Liver (tissue), 9 donors: ENCODE data around the gene GOLGA6A. TPM values are rescaled to one million over a fixed set of nuclear protein-coding genes. Genes with fewer than 3 reads are reported as not detected.
A peak's percentile ranks its signal among the peaks of the same experiment; 100 is the strongest.

ENCODE experiments used
- DNase-seq: peaks from one replicate; pipeline ENCODE4 v3.0.0-alpha.2; 2017; ENCODE audit warnings: low spot score
- H3K27ac ChIP-seq, 2 donors: one replicate each; pipeline ENCODE4 v1.7.0; 2013; ENCODE audit warnings: inconsistent platforms in 2 of 2, low read length in 2 of 2, control low read depth in 1 of 2, low read depth in 1 of 2, mild to moderate bottlenecking in 1 of 2
- H3K27me3 ChIP-seq, 4 donors: one replicate each; pipeline versions ENCODE4 v1.6.1 to v1.7.0; 2013; ENCODE audit warnings: low read length in 3 of 4, inconsistent platforms in 1 of 4, mild to moderate bottlenecking in 1 of 4, moderate library complexity in 1 of 4; ENCODE audit not compliant: control insufficient read depth in 4 of 4, insufficient read depth in 4 of 4
- H3K36me3 ChIP-seq, 4 donors: one replicate each; pipeline versions ENCODE4 v1.6.1 to v1.7.0; 2013; ENCODE audit warnings: low read length in 3 of 4, mild to moderate bottlenecking in 3 of 4, low read depth in 1 of 4, moderate library complexity in 1 of 4; ENCODE audit not compliant: control insufficient read depth in 4 of 4, insufficient read depth in 3 of 4
- H3K4me1 ChIP-seq, 4 donors: one replicate each; pipeline versions ENCODE4 v1.6.1 to v1.7.0; 2013; ENCODE audit warnings: low read length in 3 of 4, mild to moderate bottlenecking in 3 of 4, moderate library complexity in 1 of 4; ENCODE audit not compliant: control insufficient read depth in 4 of 4, insufficient read depth in 4 of 4
- H3K4me3 ChIP-seq, 3 donors: one replicate each; pipeline versions ENCODE4 v1.6.1 to v1.7.0; 2013; ENCODE audit warnings: low read length in 3 of 3, control low read depth in 1 of 3, low read depth in 1 of 3, mild to moderate bottlenecking in 1 of 3
- H3K9ac ChIP-seq, 2 donors: one replicate each; pipeline ENCODE4 v1.7.0; 2013; ENCODE audit warnings: low read length in 2 of 2, mild to moderate bottlenecking in 2 of 2, moderate library complexity in 2 of 2, control low read depth in 1 of 2, low read depth in 1 of 2
- H3K9me3 ChIP-seq, 4 donors: one replicate each; pipeline versions ENCODE4 v1.6.1 to v1.7.0; 2013; ENCODE audit warnings: low read length in 3 of 4; ENCODE audit not compliant: control insufficient read depth in 4 of 4
- EGR1 ChIP-seq, 2 donors: IDR thresholded peaks; 2 replicates each; pipeline ENCODE4 v1.6.1; 2016 to 2018; ENCODE audit warnings: antibody characterized with exemption in 2 of 2, low read depth in 2 of 2
- GABPA ChIP-seq, 2 donors: IDR thresholded peaks in 1 of 2; conservative IDR thresholded peaks in 1 of 2; 2 replicates each; pipeline ENCODE4 v1.6.1; 2016; ENCODE audit warnings: antibody characterized with exemption in 2 of 2, mild to moderate bottlenecking in 1 of 2, moderate library complexity in 1 of 2
- HNF4A ChIP-seq, 2 donors: conservative IDR thresholded peaks; 2 replicates each; pipeline ENCODE4 v1.6.1; 2016; ENCODE audit warnings: antibody characterized with exemption in 2 of 2, mild to moderate bottlenecking in 2 of 2
- RAD21 ChIP-seq, 2 donors: IDR thresholded peaks; 2 replicates each; pipeline ENCODE4 v1.6.1; 2016; ENCODE audit warnings: antibody characterized with exemption in 2 of 2, mild to moderate bottlenecking in 2 of 2
- SP1 ChIP-seq: IDR thresholded peaks from 2 replicates; pipeline ENCODE4 v1.6.1; 2018; ENCODE audit warnings: antibody characterized with exemption, mild to moderate bottlenecking
- YY1 ChIP-seq: IDR thresholded peaks from 2 replicates; pipeline ENCODE4 v1.6.1; 2016; ENCODE audit warnings: antibody characterized with exemption, mild to moderate bottlenecking
- WGBS: extraction: QIAGEN DNeasy Blood & Tissue Kit; methylation state at CpG from one replicate; pipeline ENCODE4 v1.1.7; 2013; 5-methylcytosine and 5-hydroxymethylcytosine counted together
- polyA plus RNA-seq, 2 donors: library from polyadenylated mRNA; stranded (reverse) in 1 of 2; unstranded in 1 of 2; fragments of 200-250 nt in 1 of 2; fragments of >200 nt in 1 of 2; fragmentation: Nextera tagmentation in 1 of 2; extraction: Ambion mirVana in 1 of 2; gene quantifications; one replicate each; pipeline versions ENCODE4 v1.2.1 to v1.2.3, GENCODE V29; 2013 to 2015
- total RNA-seq, 2 donors: library from RNA; depleted of rRNA; stranded (reverse); fragments of >200 nt; gene quantifications; one replicate each; pipeline ENCODE4 v1.2.3, GENCODE V29; 2014
- TF ChIP-seq, protein P1 (sequence below): IDR thresholded peaks from 2 replicates; pipeline ENCODE4 v1.6.1; 2016; ENCODE audit warnings: antibody characterized with exemption
- TF ChIP-seq, protein P2 (sequence below): fragments of 150-350 bp; IDR thresholded peaks from 2 replicates; pipeline ENCODE4 v1.5.1; 2017; ENCODE audit warnings: improper control_type of control experiment, low read depth, low read length; ENCODE audit not compliant: missing input control
- TF ChIP-seq, protein P3 (sequence below): IDR thresholded peaks from 2 replicates; pipeline ENCODE4 v1.6.1; 2016; ENCODE audit warnings: antibody characterized with exemption
- TF ChIP-seq, protein P4 (sequence below): IDR thresholded peaks from 2 replicates; pipeline ENCODE4 v1.6.1; 2016; ENCODE audit warnings: antibody characterized with exemption, mild to moderate bottlenecking
- donor health status: healthy.
- donor health status: healthy.
- donor health status: healthy.
- donor health status: healthy.
- donor health status: healthy.

Gene GOLGA6A
- total and polyA plus RNA-seq, 4 donors, result 0.06 to 1.4 (median 0.63) TPM

DNA sequence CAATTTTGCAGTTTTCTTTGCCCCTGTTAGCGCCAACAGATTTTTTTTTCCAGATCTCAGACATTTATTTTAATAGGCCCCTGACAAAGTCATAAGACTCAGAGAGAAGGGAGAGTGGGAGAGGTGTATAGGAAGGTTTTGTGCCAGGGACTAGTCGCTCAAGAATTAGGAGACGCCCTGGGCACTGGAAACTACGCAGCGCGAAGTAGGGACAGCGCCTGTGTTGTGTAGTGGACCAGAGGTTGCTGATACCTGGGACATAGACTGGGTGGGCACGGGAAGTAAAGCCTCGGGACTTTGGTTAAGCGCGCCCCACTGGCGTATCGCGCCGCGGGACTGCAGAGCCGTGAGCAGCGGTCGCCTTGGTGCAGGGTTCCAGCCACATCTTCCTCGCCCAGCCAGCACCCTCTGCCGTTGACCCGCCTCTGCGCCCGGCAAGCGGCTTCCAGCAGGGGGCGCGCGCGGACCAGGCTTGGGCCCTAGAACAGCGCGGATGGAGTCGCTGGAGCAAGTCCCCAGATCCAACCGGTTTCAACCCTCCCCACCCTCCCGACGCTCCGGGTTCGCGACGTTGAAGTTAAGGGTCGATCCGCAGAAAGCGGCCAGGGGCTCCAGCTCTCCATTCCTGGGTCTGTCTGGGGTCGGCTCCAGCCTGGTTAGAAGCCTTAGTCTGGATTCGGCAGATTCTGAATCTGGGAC, 45.1 kb upstream of the GOLGA6A start:
- no peak for TF ChIP-seq SP1
- TF ChIP-seq, protein P1, sequence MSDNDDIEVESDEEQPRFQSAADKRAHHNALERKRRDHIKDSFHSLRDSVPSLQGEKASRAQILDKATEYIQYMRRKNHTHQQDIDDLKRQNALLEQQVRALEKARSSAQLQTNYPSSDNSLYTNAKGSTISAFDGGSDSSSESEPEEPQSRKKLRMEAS, result no peak
- TF ChIP-seq RAD21 (IDR thresholded peaks at IDR 0.05), result peak; percentile 90 to 98
- no peak for TF ChIP-seq HNF4A (conservative IDR thresholded peaks at IDR 0.05)
- TF ChIP-seq, protein P2, sequence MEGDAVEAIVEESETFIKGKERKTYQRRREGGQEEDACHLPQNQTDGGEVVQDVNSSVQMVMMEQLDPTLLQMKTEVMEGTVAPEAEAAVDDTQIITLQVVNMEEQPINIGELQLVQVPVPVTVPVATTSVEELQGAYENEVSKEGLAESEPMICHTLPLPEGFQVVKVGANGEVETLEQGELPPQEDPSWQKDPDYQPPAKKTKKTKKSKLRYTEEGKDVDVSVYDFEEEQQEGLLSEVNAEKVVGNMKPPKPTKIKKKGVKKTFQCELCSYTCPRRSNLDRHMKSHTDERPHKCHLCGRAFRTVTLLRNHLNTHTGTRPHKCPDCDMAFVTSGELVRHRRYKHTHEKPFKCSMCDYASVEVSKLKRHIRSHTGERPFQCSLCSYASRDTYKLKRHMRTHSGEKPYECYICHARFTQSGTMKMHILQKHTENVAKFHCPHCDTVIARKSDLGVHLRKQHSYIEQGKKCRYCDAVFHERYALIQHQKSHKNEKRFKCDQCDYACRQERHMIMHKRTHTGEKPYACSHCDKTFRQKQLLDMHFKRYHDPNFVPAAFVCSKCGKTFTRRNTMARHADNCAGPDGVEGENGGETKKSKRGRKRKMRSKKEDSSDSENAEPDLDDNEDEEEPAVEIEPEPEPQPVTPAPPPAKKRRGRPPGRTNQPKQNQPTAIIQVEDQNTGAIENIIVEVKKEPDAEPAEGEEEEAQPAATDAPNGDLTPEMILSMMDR, result peak; percentile 94
- no peak overlapping the region for H3K27ac ChIP-seq
- H3K27me3 ChIP-seq, result peaks cover 0 to 21% (median 14%) of the 10 kb centered on the region in 4 donors
- peak; percentile 90 for DNase-seq
- no peaks in the 10 kb centered on the region for H3K9me3 ChIP-seq
- H3K4me3 ChIP-seq, result peak overlapping the region; percentile 6 to 39 (median 27)
- H3K36me3 ChIP-seq, result no peaks in the 10 kb centered on the region
- H3K4me1 ChIP-seq, result peaks cover 6 to 33% (median 14%) of the 10 kb centered on the region in 4 donors
- WGBS, result 8% methylated on average over 44 of the region's 44 CpGs
- no peak overlapping the region for H3K9ac ChIP-seq

DNA sequence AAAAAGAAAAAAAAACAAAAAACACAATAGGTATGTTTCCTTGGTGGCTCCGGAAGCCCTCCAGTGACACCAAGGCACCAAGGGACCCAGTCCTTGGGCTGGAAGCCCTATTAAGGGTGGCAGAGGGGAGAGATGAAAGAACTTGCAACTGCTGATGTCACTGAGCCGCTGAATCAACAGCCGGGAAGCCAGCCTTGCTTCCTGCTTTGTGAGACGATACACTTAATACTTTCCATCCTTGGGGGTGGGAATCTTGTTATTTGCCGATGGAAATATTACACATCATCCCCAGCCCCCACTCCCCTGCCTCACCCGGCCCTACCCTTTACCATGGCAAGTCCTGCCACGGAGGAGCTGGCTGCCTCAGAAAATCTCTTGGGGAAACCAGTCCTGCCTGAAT, 42.4 kb upstream of the GOLGA6A start:
- WGBS, result 70% methylated on average over 7 of the region's 7 CpGs
- no peaks in the 10 kb centered on the region for H3K9me3 ChIP-seq
- H3K27ac ChIP-seq, result no peak overlapping the region
- H3K36me3 ChIP-seq, result no peaks in the 10 kb centered on the region
- TF ChIP-seq GABPA (IDR thresholded peaks at IDR 0.05 in 1 of 2, conservative IDR thresholded peaks at IDR 0.05 in 1 of 2) (no peak), YY1 (no peak), EGR1 (IDR thresholded peaks at IDR 0.05; ENCODE audit: low read depth in 2 of 2) (no peak), RAD21 (IDR thresholded peaks at IDR 0.05) (no peak)
- TF ChIP-seq, protein P3, sequence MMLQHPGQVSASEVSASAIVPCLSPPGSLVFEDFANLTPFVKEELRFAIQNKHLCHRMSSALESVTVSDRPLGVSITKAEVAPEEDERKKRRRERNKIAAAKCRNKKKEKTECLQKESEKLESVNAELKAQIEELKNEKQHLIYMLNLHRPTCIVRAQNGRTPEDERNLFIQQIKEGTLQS, result no peak
- TF ChIP-seq, protein P2, result no peak
- TF ChIP-seq, protein P4, sequence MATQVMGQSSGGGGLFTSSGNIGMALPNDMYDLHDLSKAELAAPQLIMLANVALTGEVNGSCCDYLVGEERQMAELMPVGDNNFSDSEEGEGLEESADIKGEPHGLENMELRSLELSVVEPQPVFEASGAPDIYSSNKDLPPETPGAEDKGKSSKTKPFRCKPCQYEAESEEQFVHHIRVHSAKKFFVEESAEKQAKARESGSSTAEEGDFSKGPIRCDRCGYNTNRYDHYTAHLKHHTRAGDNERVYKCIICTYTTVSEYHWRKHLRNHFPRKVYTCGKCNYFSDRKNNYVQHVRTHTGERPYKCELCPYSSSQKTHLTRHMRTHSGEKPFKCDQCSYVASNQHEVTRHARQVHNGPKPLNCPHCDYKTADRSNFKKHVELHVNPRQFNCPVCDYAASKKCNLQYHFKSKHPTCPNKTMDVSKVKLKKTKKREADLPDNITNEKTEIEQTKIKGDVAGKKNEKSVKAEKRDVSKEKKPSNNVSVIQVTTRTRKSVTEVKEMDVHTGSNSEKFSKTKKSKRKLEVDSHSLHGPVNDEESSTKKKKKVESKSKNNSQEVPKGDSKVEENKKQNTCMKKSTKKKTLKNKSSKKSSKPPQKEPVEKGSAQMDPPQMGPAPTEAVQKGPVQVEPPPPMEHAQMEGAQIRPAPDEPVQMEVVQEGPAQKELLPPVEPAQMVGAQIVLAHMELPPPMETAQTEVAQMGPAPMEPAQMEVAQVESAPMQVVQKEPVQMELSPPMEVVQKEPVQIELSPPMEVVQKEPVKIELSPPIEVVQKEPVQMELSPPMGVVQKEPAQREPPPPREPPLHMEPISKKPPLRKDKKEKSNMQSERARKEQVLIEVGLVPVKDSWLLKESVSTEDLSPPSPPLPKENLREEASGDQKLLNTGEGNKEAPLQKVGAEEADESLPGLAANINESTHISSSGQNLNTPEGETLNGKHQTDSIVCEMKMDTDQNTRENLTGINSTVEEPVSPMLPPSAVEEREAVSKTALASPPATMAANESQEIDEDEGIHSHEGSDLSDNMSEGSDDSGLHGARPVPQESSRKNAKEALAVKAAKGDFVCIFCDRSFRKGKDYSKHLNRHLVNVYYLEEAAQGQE, result no peak
- H3K4me1 ChIP-seq, result peaks cover 6 to 26% (median 14%) of the 10 kb centered on the region in 4 donors
- no peak for DNase-seq
- no peak overlapping the region for H3K9ac ChIP-seq
- no peak overlapping the region for H3K4me3 ChIP-seq
- peaks cover 0 to 5% (median 1%) of the 10 kb centered on the region in 4 donors for H3K27me3 ChIP-seq
